Measurements from ENCODE around the gene XRCC4.

The XRCC4 gene

GRCh38 chr5:83162601-83163000, 85.3 kb downstream of the XRCC4 start:
- no peak for TF ChIP-seq POLR2AphosphoS5 (IDR thresholded peaks at IDR 0.05; ENCODE audit: low read depth, low read length)
- TF ChIP-seq TAF1 (IDR thresholded peaks at IDR 0.05; ENCODE audit: borderline replicate concordance, low read depth, low read length): no peak
- no peak for TF ChIP-seq POLR2A (IDR thresholded peaks at IDR 0.05; ENCODE audit: low read depth, low read length)
- DNase-seq (ENCODE audit: insufficient read length) (no peak), FAIRE-seq (no peak)

GRCh38 chr5:83167538-83167937, 90.2 kb downstream of the XRCC4 start:
- no peak for TF ChIP-seq TAF1 (IDR thresholded peaks at IDR 0.05; ENCODE audit: borderline replicate concordance, low read depth, low read length)
- no peak for TF ChIP-seq POLR2A (IDR thresholded peaks at IDR 0.05; ENCODE audit: low read depth, low read length)
- no peak for TF ChIP-seq POLR2AphosphoS5 (IDR thresholded peaks at IDR 0.05; ENCODE audit: low read depth, low read length)
- no peak for DNase-seq (ENCODE audit: insufficient read length)
- no peak for FAIRE-seq

- FAIRE-seq: peak; percentile 9
- DNase-seq (ENCODE audit: insufficient read length): no peak
- no peak for TF ChIP-seq POLR2A (IDR thresholded peaks at IDR 0.05; ENCODE audit: low read depth, low read length)
Observed at GRCh38 chr5:83169571-83170337, 92.4 kb downstream of the XRCC4 start.

- FAIRE-seq: no peak
- DNase-seq (ENCODE audit: insufficient read length): no peak
- TF ChIP-seq POLR2AphosphoS5 (IDR thresholded peaks at IDR 0.05; ENCODE audit: low read depth, low read length) (no peak), POLR2A (IDR thresholded peaks at IDR 0.05; ENCODE audit: low read depth, low read length) (no peak), TAF1 (IDR thresholded peaks at IDR 0.05; ENCODE audit: borderline replicate concordance, low read depth, low read length) (no peak)
Observed at GRCh38 chr5:83172011-83172410, 94.7 kb downstream of the XRCC4 start.

GRCh38 chr5:83172655-83173054, 95.3 kb downstream of the XRCC4 start:
- TF ChIP-seq POLR2A (IDR thresholded peaks at IDR 0.05; ENCODE audit: low read depth, low read length): no peak
- TF ChIP-seq TAF1 (IDR thresholded peaks at IDR 0.05; ENCODE audit: borderline replicate concordance, low read depth, low read length): no peak
- DNase-seq (ENCODE audit: insufficient read length) (no peak), FAIRE-seq (no peak)

- DNase-seq (ENCODE audit: insufficient read length): no peak
- no peak for FAIRE-seq
- TF ChIP-seq TAF1 (IDR thresholded peaks at IDR 0.05; ENCODE audit: borderline replicate concordance, low read depth, low read length): no peak
- no peak for TF ChIP-seq POLR2A (IDR thresholded peaks at IDR 0.05; ENCODE audit: low read depth, low read length)
- TF ChIP-seq POLR2AphosphoS5 (IDR thresholded peaks at IDR 0.05; ENCODE audit: low read depth, low read length): no peak
Observed at GRCh38 chr5:83173826-83174225, 96.5 kb downstream of the XRCC4 start.

- DNase-seq (ENCODE audit: insufficient read length): no peak
- TF ChIP-seq TAF1 (IDR thresholded peaks at IDR 0.05; ENCODE audit: borderline replicate concordance, low read depth, low read length) (no peak), POLR2A (IDR thresholded peaks at IDR 0.05; ENCODE audit: low read depth, low read length) (no peak), POLR2AphosphoS5 (IDR thresholded peaks at IDR 0.05; ENCODE audit: low read depth, low read length) (no peak)
- no peak for FAIRE-seq
Observed at GRCh38 chr5:83177803-83178202, 100.5 kb downstream of the XRCC4 start.

GRCh38 chr5:83179966-83180365, 102.6 kb downstream of the XRCC4 start:
- DNase-seq (ENCODE audit: insufficient read length) (no peak), FAIRE-seq (no peak)
- TF ChIP-seq TAF1 (IDR thresholded peaks at IDR 0.05; ENCODE audit: borderline replicate concordance, low read depth, low read length) (no peak), POLR2AphosphoS5 (IDR thresholded peaks at IDR 0.05; ENCODE audit: low read depth, low read length) (no peak), POLR2A (IDR thresholded peaks at IDR 0.05; ENCODE audit: low read depth, low read length) (no peak)

- TF ChIP-seq POLR2A (IDR thresholded peaks at IDR 0.05; ENCODE audit: low read depth, low read length) (no peak), POLR2AphosphoS5 (IDR thresholded peaks at IDR 0.05; ENCODE audit: low read depth, low read length) (no peak)
- FAIRE-seq: no peak
- DNase-seq (ENCODE audit: insufficient read length): no peak
Observed at GRCh38 chr5:83184534-83184933, 107.2 kb downstream of the XRCC4 start.

GRCh38 chr5:83192947-83193346, 115.6 kb downstream of the XRCC4 start:
- FAIRE-seq (no peak), DNase-seq (ENCODE audit: insufficient read length) (no peak)
- no peak for TF ChIP-seq POLR2AphosphoS5 (IDR thresholded peaks at IDR 0.05; ENCODE audit: low read depth, low read length)
- no peak for TF ChIP-seq TAF1 (IDR thresholded peaks at IDR 0.05; ENCODE audit: borderline replicate concordance, low read depth, low read length)
- TF ChIP-seq POLR2A (IDR thresholded peaks at IDR 0.05; ENCODE audit: low read depth, low read length): no peak

GRCh38 chr5:83197326-83197967, 120.1 kb downstream of the XRCC4 start:
- no peak for TF ChIP-seq TAF1 (IDR thresholded peaks at IDR 0.05; ENCODE audit: borderline replicate concordance, low read depth, low read length)
- TF ChIP-seq POLR2AphosphoS5 (IDR thresholded peaks at IDR 0.05; ENCODE audit: low read depth, low read length): no peak
- TF ChIP-seq POLR2A (IDR thresholded peaks at IDR 0.05; ENCODE audit: low read depth, low read length): no peak
- DNase-seq (ENCODE audit: insufficient read length) (no peak), FAIRE-seq (no peak)

- no peak for TF ChIP-seq POLR2A (IDR thresholded peaks at IDR 0.05; ENCODE audit: low read depth, low read length)
- TF ChIP-seq POLR2AphosphoS5 (IDR thresholded peaks at IDR 0.05; ENCODE audit: low read depth, low read length): no peak
- TF ChIP-seq TAF1 (IDR thresholded peaks at IDR 0.05; ENCODE audit: borderline replicate concordance, low read depth, low read length): no peak
- FAIRE-seq: no peak
- no peak for DNase-seq (ENCODE audit: insufficient read length)
Observed at GRCh38 chr5:83199126-83199525, 121.8 kb downstream of the XRCC4 start.
